ENCODE data around the gene LTBP2.

The LTBP2 gene

GRCh38 chr14:74638066-74638465 lies 26.0 kb upstream of the LTBP2 start:
- DNase-seq (ENCODE audit: low read depth in 3 of 3) = no peak

DNA sequence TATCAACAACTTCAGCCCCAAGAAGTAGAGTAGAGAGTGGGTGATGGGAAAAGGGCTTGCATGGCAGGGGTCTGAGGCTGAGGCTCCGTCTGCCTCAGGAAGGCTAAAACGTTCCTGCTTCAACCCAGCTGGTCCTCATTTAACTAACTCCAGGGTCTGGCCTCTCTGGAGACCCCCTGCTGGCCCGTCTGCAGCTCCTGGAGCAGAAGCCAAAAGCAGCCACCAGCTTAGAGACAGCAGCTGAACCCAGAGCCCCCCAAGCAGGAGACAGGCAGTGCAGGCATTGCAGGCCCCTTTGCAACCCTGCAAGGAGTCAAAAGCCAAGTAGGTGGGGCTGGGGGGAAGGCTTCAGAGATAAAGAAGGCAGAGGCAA lies 25.1 kb upstream of the LTBP2 start:
- no peak for DNase-seq (ENCODE audit: low read depth in 3 of 3)

GRCh38 chr14:74636424-74637177 lies 24.6 kb upstream of the LTBP2 start:
- no peak for DNase-seq (ENCODE audit: low read depth in 3 of 3)

DNA sequence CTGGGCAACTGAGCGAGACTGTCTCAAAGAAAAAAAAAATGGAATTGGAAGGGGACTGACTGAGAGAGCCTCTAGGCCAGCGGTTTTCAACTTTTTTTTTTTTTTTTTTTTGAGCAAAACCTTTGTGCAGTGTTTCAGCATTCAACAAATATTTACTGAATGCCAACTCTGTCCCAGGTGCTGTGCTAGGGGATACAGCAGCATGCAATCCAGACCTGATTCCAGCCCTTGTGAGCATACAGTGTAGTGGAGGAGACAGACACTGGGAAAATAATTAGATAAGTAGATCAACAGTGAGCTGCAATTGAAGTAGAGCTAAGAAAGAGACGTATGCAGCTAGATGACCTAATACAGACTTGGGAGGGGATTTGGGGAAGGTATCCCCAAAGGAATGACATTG lies 23.8 kb upstream of the LTBP2 start:
- DNase-seq (ENCODE audit: low read depth in 3 of 3) = no peak

- no peak for DNase-seq (ENCODE audit: low read depth in 3 of 3)
Measured at GRCh38 chr14:74634964-74635363, 22.9 kb upstream of the LTBP2 start.

DNA sequence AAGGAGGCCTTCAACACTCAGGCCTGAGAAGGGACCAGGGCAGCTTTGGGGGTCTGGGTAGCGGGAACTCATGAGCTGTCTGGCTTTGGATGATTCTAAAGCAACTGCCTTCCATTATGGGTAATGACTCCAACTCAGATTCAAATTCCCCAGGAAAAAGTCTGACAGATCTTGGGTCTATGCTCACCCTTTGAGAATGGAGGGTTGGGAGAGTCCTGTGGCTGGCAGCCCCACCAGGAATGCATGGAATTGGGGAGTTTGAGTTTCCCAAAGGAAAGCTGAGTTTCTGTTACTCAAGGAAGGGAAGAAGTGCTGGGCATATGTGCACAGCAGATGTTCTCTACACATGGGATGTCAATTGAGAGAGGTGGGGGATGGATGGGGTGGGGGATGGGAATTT lies 22.4 kb upstream of the LTBP2 start:
- DNase-seq (ENCODE audit: low read depth in 3 of 3) = no peak

DNA sequence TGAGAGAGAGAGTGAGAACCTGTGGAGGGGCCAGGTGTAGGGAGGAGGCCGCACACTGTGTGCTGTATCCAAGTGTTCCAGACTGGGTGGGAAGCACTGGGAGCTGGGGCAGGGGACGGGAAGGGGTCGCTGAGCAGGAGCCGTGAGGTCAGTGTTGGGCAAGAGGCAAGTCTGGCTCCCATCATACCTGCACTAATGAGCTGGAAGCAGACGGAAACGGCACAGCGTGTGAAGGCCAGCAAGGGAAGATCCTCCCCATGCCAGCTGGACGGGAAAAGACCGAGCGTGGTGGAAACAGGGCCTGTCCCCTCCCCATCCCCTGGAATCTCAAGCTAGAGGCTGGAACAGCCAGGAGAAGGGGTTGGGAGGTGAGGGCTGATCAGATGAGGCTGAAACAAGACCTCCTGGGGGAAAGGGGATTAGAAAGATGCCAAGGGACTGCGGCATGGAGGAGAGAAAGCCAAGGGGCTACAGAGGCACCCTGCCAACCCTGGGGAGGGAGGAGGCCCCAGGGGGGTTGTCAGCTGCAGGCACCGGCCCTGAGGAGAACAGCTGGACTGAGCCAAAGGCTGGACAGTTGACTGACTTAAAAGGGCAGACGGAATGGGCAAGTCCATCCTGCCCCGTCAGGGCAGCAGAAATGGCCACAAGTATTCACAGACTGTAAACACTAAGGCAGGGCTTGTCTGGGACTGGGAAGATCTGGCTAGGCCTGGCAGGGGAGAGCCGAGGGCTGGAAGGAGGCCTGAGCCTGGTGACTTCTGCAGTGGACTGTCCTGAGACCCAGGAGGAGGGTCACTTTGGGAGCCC lies 19.0 kb upstream of the LTBP2 start:
- DNase-seq (ENCODE audit: low read depth in 3 of 3) = no peak

GRCh38 chr14:74628418-74628817 lies 16.4 kb upstream of the LTBP2 start:
- DNase-seq (ENCODE audit: low read depth in 3 of 3) = no peak

DNA sequence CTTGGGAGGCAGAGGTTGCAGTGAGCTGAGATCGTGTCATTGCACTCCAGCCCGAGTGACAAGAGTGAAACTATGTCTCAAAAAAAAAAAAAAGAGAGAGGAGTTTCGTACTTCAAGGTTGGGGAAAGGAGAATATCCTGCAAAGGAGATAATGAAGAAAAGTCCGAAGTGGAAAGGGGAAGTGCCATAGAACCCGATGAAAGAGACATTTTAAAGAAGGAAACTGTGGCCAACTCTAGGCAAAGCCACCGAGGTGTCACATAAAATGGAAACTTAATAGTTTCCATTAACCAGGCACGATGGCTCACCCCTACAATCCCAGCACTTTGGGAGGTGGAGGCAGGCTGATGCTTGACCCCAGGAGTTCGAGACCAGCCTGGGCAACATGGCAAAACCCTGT lies 15.0 kb upstream of the LTBP2 start:
- DNase-seq (ENCODE audit: low read depth in 3 of 3) = no peak

DNA sequence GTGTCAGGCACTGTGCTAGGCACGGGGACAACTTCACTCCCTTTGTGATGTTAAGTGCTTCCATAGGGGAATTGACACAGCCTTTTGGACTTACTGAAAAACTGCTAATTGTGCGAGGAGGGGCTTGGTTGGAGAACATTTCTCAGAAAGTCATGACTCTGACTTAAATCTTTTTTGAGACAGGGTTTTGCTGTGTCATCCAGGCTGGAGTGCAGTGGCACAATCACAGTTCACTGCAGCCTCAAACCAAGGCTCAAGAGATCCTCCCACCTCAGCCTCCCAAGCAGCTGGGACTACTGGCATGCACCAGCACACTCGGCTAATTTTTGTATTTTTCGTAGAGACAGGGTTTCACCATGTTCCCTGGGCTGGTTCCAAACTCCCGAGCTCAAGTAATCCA lies 10.2 kb upstream of the LTBP2 start:
- DNase-seq (ENCODE audit: low read depth in 3 of 3) = no peak

GRCh38 chr14:74621556-74621955 lies 9.5 kb upstream of the LTBP2 start:
- DNase-seq (ENCODE audit: low read depth in 3 of 3) = no peak

- DNase-seq (ENCODE audit: low read depth in 3 of 3) = no peak
Measured at GRCh38 chr14:74620923-74621322, 8.9 kb upstream of the LTBP2 start.

DNA sequence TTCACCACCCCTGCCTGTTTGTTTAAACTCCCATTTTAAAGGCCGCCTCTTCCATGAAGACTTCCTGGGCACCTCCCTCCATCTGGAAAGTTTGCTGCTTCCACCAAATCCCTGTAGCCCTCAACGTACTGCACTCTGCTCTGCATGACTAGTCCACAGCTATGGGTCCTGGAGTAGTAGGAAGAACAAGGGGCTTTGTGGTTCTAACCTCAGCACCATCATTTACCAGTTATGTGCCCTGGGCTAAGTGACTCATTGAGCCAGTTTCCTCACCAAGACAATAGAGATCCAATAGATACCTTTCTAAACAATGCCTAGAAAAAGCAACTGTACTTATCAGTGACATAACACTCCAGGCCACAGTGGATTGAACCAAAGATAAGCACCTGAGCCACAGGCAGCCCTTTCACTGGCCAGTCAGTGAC lies 8.5 kb upstream of the LTBP2 start:
- DNase-seq (ENCODE audit: low read depth in 3 of 3) = peak in 1 of 3 donors; percentile 21

DNA sequence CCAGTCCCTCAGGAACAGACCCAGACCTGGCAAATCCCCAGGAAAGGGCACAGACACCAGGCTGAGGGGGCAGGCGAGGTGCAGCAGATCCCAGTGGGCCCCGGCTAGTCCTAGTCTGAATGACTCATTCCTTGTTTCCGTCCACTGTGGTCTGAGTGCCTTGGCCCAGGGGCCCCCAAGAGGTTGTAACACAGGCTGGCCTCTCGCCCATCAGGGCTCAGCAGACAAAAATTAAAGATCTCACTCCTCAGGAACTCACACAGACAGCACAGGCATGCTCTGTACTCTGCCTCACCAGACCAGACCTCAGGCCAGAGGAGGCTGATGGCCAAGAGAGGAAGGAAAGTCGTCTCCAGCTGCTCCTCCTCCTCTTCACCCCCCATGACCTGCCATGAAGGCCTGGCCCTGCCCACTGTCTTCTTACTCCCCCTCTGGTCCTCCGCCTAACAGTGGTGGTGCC lies 7.7 kb upstream of the LTBP2 start:
- no peak for DNase-seq (ENCODE audit: low read depth in 3 of 3)

- peak in 2 of 3 donors; percentile 37 to 38 for DNase-seq (ENCODE audit: low read depth in 3 of 3)
Measured at GRCh38 chr14:74618078-74618952, 6.3 kb upstream of the LTBP2 start.

- no peak for DNase-seq (ENCODE audit: low read depth in 3 of 3)
Measured at GRCh38 chr14:74616996-74617700, 5.1 kb upstream of the LTBP2 start.

DNA sequence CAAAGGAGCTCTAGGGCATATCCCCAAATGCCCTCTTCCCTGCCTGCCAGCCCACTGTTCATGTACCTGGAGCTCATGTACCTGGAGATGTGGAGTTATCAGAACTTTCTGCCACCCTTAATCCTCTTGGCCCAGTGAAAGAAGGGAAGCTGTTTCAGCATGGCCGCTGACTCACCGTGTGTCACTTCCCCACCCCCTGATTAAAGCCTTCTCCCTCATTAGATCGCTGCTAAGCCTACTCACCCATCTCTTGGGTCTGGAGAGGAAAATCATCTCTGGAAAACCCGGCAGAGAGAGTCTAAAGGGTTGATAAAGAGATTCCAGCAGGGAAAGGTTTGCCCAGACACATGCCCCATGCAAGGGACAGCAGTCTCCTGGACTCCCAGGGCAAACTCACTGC lies 4.5 kb upstream of the LTBP2 start:
- DNase-seq (ENCODE audit: low read depth in 3 of 3) = no peak

GRCh38 chr14:74615735-74616134 lies 3.7 kb upstream of the LTBP2 start:
- DNase-seq (ENCODE audit: low read depth in 3 of 3) = no peak

- no peak for DNase-seq (ENCODE audit: low read depth in 3 of 3)
Measured at GRCh38 chr14:74614508-74615495, 2.8 kb upstream of the LTBP2 start.

- no peak for DNase-seq (ENCODE audit: low read depth in 3 of 3)
Measured at GRCh38 chr14:74613211-74613914, 1.3 kb upstream of the LTBP2 start.
